GM23338 (cell line): ENCODE results near the gene APOL5.

Experiments
- CREB1 ChIP-seq: fragments of 250-450 bp; sonication (Bioruptor Pico); IDR thresholded peaks from 2 replicates; pipeline ENCODE4 v1.5.0; 2020; ENCODE audit warnings: low read depth, mild to moderate bottlenecking, moderate library complexity
- CTCF ChIP-seq, 2 experiments: fragments of 200-600 bp in 1 of 2; sonication (generic) in 1 of 2; conservative IDR thresholded peaks; 2 replicates each; pipeline versions ENCODE4 v1.5.1 to v1.6.1; 2016 to 2017; ENCODE audit warnings: antibody characterized with exemption in 2 of 2, low read depth in 2 of 2, mild to moderate bottlenecking in 2 of 2, moderate library complexity in 1 of 2
- EZH2 ChIP-seq: fragments of 200-600 bp; sonication (generic); IDR thresholded peaks from one replicate; pipeline ENCODE4 v1.8.0; 2017; ENCODE audit warnings: antibody characterized with exemption, mild to moderate bottlenecking, low read depth; ENCODE audit not compliant: unreplicated experiment
- EZH2phosphoT487 ChIP-seq: fragments of 200-600 bp; sonication (generic); IDR thresholded peaks from one replicate; pipeline ENCODE4 v1.8.1; 2018; ENCODE audit warnings: antibody characterized with exemption; ENCODE audit not compliant: unreplicated experiment
- JUNB ChIP-seq: IDR thresholded peaks from one replicate; pipeline ENCODE4 v1.6.1; 2016; ENCODE audit warnings: antibody characterized with exemption; ENCODE audit not compliant: unreplicated experiment
- NANOG ChIP-seq: IDR thresholded peaks from 2 replicates; pipeline ENCODE4 v1.6.1; 2016; ENCODE audit warnings: antibody characterized with exemption, borderline replicate concordance
- POLR2AphosphoS5 ChIP-seq: IDR thresholded peaks from 2 replicates; pipeline ENCODE4 v1.6.1; 2016; ENCODE audit warnings: antibody characterized with exemption, low read depth
- REST ChIP-seq: IDR thresholded peaks from one replicate; pipeline ENCODE4 v1.6.1; 2018; ENCODE audit warnings: antibody characterized with exemption; ENCODE audit not compliant: unreplicated experiment
- STAT1 ChIP-seq: IDR thresholded peaks from one replicate; pipeline ENCODE4 v1.6.1; 2016; ENCODE audit warnings: antibody characterized with exemption; ENCODE audit not compliant: unreplicated experiment
- ZNF114 ChIP-seq: fragments of 250-450 bp; sonication (Bioruptor Pico); IDR thresholded peaks from 2 replicates; pipeline ENCODE4 v1.5.0; 2020; ENCODE audit warnings: mild to moderate bottlenecking, moderate library complexity
- ZNF331 ChIP-seq: fragments of 250-450 bp; sonication (Bioruptor Pico); IDR thresholded peaks from 2 replicates; pipeline ENCODE4 v1.5.0; 2020; ENCODE audit warnings: low read depth, mild to moderate bottlenecking, moderate library complexity
- TF ChIP-seq, protein P1 (sequence below): fragments of 250-450 bp; sonication (Bioruptor Pico); IDR thresholded peaks from 2 replicates; pipeline ENCODE4 v1.5.0; 2020; ENCODE audit warnings: mild to moderate bottlenecking, moderate library complexity

- no peak for TF ChIP-seq EZH2
- TF ChIP-seq CTCF (conservative IDR thresholded peaks at IDR 0.05; ENCODE audit: low read depth in 2 of 2): no peak
- TF ChIP-seq REST: no peak
- TF ChIP-seq STAT1: no peak
- TF ChIP-seq POLR2AphosphoS5: no peak
- TF ChIP-seq EZH2phosphoT487: no peak
- TF ChIP-seq CREB1 (CRISPR knock-in tag): no peak
- TF ChIP-seq, protein P1, sequence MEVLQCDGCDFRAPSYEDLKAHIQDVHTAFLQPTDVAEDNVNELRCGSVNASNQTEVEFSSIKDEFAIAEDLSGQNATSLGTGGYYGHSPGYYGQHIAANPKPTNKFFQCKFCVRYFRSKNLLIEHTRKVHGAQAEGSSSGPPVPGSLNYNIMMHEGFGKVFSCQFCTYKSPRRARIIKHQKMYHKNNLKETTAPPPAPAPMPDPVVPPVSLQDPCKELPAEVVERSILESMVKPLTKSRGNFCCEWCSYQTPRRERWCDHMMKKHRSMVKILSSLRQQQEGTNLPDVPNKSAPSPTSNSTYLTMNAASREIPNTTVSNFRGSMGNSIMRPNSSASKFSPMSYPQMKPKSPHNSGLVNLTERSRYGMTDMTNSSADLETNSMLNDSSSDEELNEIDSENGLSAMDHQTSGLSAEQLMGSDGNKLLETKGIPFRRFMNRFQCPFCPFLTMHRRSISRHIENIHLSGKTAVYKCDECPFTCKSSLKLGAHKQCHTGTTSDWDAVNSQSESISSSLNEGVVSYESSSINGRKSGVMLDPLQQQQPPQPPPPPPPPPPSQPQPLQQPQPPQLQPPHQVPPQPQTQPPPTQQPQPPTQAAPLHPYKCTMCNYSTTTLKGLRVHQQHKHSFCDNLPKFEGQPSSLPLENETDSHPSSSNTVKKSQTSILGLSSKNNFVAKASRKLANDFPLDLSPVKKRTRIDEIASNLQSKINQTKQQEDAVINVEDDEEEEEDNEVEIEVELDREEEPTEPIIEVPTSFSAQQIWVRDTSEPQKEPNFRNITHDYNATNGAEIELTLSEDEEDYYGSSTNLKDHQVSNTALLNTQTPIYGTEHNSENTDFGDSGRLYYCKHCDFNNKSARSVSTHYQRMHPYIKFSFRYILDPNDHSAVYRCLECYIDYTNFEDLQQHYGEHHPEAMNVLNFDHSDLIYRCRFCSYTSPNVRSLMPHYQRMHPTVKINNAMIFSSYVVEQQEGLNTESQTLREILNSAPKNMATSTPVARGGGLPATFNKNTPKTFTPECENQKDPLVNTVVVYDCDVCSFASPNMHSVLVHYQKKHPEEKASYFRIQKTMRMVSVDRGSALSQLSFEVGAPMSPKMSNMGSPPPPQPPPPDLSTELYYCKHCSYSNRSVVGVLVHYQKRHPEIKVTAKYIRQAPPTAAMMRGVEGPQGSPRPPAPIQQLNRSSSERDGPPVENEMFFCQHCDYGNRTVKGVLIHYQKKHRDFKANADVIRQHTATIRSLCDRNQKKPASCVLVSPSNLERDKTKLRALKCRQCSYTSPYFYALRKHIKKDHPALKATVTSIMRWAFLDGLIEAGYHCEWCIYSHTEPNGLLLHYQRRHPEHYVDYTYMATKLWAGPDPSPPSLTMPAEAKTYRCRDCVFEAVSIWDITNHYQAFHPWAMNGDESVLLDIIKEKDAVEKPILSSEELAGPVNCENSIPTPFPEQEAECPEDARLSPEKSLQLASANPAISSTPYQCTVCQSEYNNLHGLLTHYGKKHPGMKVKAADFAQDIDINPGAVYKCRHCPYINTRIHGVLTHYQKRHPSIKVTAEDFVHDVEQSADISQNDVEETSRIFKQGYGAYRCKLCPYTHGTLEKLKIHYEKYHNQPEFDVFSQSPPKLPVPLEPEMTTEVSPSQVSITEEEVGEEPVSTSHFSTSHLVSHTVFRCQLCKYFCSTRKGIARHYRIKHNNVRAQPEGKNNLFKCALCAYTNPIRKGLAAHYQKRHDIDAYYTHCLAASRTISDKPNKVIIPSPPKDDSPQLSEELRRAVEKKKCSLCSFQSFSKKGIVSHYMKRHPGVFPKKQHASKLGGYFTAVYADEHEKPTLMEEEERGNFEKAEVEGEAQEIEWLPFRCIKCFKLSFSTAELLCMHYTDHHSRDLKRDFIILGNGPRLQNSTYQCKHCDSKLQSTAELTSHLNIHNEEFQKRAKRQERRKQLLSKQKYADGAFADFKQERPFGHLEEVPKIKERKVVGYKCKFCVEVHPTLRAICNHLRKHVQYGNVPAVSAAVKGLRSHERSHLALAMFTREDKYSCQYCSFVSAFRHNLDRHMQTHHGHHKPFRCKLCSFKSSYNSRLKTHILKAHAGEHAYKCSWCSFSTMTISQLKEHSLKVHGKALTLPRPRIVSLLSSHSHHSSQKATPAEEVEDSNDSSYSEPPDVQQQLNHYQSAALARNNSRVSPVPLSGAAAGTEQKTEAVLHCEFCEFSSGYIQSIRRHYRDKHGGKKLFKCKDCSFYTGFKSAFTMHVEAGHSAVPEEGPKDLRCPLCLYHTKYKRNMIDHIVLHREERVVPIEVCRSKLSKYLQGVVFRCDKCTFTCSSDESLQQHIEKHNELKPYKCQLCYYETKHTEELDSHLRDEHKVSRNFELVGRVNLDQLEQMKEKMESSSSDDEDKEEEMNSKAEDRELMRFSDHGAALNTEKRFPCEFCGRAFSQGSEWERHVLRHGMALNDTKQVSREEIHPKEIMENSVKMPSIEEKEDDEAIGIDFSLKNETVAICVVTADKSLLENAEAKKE: peak; percentile 88
- TF ChIP-seq ZNF114: no peak
- no peak for TF ChIP-seq JUNB
- TF ChIP-seq ZNF331 (CRISPR knock-in tag): no peak
- no peak for TF ChIP-seq NANOG
These were observed 43.3 kb upstream of the APOL5 start for GRCh38 chr22:35674335-35674734.
